Uterus (tissue), 4 donors: ENCODE measurements around the gene RMI2. TPM values are rescaled to one million over a fixed set of nuclear protein-coding genes. Genes with fewer than 3 reads are reported as not detected.

Source experiments
- DNase-seq, 2 donors: peaks; one replicate each; pipeline ENCODE4 v3.0.0-alpha.2; 2019 to 2020
- H3K27ac ChIP-seq, 2 donors: fragments of 200-600 bp; sonication (generic); 1 replicate in 1 of 2; 2 replicates in 1 of 2; pipeline ENCODE4 v1.5.1; 2016 to 2018
- H3K27me3 ChIP-seq, 2 donors: fragments of 200-600 bp; sonication (generic); one replicate each; pipeline ENCODE4 v1.5.1; 2018 to 2019; ENCODE audit warnings: control low read depth in 1 of 2
- H3K36me3 ChIP-seq, 2 donors: fragments of 200-600 bp; sonication (generic); one replicate each; pipeline ENCODE4 v1.5.1; 2019; ENCODE audit warnings: control low read depth in 1 of 2
- H3K4me1 ChIP-seq, 2 donors: fragments of 200-600 bp; sonication (generic); one replicate each; pipeline ENCODE4 v1.5.1; 2018 to 2019; ENCODE audit warnings: control low read depth in 1 of 2
- H3K4me3 ChIP-seq, 2 donors: fragments of 200-600 bp; sonication (generic); 1 replicate in 1 of 2; 2 replicates in 1 of 2; pipeline ENCODE4 v1.5.1; 2018 to 2019; ENCODE audit warnings: mild to moderate bottlenecking in 1 of 2
- H3K9me3 ChIP-seq, 2 donors: fragments of 200-600 bp; sonication (generic); one replicate each; pipeline ENCODE4 v1.5.1; 2019; ENCODE audit warnings: control low read depth in 1 of 2
- POLR2A ChIP-seq, 2 donors: fragments of 450-650 bp; IDR thresholded peaks; one replicate each; pipeline ENCODE4 v1.6.1; 2016; ENCODE audit warnings: antibody characterized with exemption in 2 of 2, mild to moderate bottlenecking in 1 of 2, moderate library complexity in 1 of 2
- intact Hi-C: fragments of 100-400 bp; cut with DNase I; formaldehyde crosslinking; loops from one replicate; pipeline ENCODE4 v1.15.1; 2023; ENCODE audit warnings: low total_unique reads
- total RNA-seq, 4 donors: library from RNA; depleted of rRNA in 3 of 4; stranded (reverse); fragments of >200 nt in 3 of 4; gene quantifications; one replicate each; pipeline versions ENCODE4 v1.1.0 to v1.2.4, GENCODE V29; 2014 to 2023
- TF ChIP-seq, protein P1 (sequence below), 4 experiments: fragments of 200-600 bp in 2 of 4; fragments of 450-650 bp in 2 of 4; sonication (generic) in 2 of 4; IDR thresholded peaks; one replicate each; pipeline ENCODE4 v1.5.1; 2016 to 2019; ENCODE audit warnings: antibody characterized with exemption in 4 of 4, mild to moderate bottlenecking in 2 of 4, moderate library complexity in 1 of 4
- donor health status: DM: yes; HTN: yes; CAD: no.

The RMI2 gene
- total RNA-seq, 4 donors from 2014 or later: 0.49 to 15.3 TPM; not detected in 2

DNA sequence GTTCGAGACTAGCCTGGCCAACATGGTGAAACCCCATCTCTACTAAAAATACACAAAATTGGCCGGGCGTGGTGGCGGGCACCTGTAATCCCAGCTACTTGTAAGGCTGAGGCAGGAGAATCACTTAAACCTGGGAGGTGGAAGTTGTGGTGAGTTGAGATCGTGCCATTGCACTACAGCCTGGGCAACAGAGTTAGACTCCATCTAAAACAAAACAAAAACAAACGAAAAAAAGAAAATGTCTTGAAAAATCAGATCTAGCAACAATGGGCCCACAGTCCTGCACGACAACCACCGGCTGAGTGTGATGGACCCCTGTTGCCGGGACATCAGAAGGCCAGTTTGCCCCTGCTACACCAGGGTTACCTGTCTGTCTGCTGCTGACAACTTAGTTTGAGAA, 3.9 kb upstream of the RMI2 start:
- Histone ChIP-seq H3K36me3 (no peaks in the 10 kb centered on the region), H3K4me1 (peaks cover 0 to 4% of the 10 kb centered on the region in 2 donors), H3K27me3 (no peaks in the 10 kb centered on the region), H3K9me3 (no peaks in the 10 kb centered on the region), H3K27ac (no peak overlapping the region), H3K4me3 (no peak overlapping the region)
- DNase-seq: no peak
- intact Hi-C loops: no loop called here
- TF ChIP-seq, protein P1, sequence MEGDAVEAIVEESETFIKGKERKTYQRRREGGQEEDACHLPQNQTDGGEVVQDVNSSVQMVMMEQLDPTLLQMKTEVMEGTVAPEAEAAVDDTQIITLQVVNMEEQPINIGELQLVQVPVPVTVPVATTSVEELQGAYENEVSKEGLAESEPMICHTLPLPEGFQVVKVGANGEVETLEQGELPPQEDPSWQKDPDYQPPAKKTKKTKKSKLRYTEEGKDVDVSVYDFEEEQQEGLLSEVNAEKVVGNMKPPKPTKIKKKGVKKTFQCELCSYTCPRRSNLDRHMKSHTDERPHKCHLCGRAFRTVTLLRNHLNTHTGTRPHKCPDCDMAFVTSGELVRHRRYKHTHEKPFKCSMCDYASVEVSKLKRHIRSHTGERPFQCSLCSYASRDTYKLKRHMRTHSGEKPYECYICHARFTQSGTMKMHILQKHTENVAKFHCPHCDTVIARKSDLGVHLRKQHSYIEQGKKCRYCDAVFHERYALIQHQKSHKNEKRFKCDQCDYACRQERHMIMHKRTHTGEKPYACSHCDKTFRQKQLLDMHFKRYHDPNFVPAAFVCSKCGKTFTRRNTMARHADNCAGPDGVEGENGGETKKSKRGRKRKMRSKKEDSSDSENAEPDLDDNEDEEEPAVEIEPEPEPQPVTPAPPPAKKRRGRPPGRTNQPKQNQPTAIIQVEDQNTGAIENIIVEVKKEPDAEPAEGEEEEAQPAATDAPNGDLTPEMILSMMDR (IDR thresholded peaks at IDR 0.05): no peak
- no peak for TF ChIP-seq POLR2A (IDR thresholded peaks at IDR 0.05)

DNA sequence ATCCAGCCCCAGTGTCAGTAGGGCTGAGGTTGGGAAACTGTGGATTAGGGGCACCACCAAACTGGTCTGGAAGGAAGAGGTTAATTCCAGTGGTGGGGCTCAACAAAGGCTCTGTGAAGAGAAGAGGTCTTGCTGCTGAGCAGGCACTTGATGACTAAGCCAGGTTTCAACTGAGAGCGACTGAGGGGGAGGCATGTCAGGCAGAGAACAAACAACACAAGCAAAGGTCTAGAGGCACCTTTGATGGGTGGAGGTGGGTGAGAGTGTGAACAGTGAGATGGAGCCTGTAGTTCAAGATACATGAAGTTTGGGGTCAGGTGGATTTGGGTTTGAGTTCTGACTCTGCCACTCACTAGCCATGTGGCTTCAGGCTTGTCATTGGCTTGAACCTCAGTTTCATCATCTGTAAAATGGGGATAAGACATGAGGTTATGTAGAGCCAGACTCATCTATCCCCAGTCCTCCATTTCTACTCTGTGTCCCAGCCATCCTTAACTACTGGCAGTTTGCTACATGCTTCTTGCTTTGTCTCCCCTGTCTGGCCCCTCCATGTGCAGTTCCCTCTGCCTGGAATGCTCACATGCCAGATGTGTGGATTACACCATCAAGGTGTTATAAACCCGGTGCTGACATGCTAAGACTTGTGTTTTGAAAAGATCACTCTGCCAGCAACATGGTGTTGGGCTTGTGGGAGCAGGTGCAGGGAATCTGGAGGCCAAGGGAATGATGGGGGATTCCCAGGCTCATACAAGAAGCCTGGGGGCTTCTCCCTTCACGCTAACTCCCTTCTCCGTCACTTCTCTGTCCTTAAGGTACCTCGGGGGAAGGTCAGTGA, 3.0 kb upstream of the RMI2 start:
- no peak for TF ChIP-seq POLR2A (IDR thresholded peaks at IDR 0.05)
- TF ChIP-seq, protein P1 (IDR thresholded peaks at IDR 0.05): no peak
- DNase-seq: no peak
- no peaks in the 10 kb centered on the region for H3K27me3 ChIP-seq
- no peak overlapping the region for H3K4me3 ChIP-seq
- intact Hi-C loops: no loop called here
- peaks cover 0 to 4% of the 10 kb centered on the region in 2 donors for H3K4me1 ChIP-seq
- H3K27ac ChIP-seq: no peak overlapping the region
- H3K9me3 ChIP-seq: no peaks in the 10 kb centered on the region
- H3K36me3 ChIP-seq: no peaks in the 10 kb centered on the region

DNA sequence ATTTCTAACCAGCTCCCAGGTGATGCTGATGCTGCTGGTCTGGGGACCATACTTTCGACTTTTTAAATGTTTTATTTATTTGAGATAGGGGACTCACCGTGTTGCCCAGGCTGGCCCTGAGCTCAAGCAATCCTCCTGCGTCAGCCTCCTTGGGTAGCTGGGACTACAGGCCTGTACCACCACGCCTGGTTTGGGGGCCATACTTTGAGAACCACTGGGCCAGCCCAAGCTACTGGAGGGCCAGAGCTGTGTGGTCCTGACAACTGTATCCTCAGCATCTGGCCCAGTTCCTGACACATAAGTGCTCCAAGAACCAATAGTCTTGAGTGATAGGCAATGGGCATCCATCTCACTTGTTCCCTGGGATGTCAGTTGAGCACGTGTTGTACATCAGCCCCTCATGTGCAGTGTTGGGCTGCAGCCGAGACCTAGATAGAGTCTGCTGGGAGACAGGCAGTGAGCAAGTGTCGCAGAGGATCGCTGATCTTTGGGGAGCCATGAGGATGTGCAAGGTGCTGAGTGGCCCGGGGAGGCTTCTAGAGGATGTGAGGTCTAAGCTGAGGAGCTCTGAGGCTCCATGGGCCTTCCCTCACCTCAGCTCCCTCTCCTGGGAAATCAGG, 1.6 kb downstream of the RMI2 start:
- TF ChIP-seq, protein P1 (IDR thresholded peaks at IDR 0.05): no peak
- no peak for TF ChIP-seq POLR2A (IDR thresholded peaks at IDR 0.05)
- Histone ChIP-seq H3K4me3 (no peak overlapping the region), H3K27ac (no peak overlapping the region), H3K27me3 (no peaks in the 10 kb centered on the region), H3K9me3 (no peaks in the 10 kb centered on the region), H3K36me3 (no peaks in the 10 kb centered on the region), H3K4me1 (peaks cover 0 to 14% of the 10 kb centered on the region in 2 donors)
- intact Hi-C loops: no loop called here
- DNase-seq: no peak

DNA sequence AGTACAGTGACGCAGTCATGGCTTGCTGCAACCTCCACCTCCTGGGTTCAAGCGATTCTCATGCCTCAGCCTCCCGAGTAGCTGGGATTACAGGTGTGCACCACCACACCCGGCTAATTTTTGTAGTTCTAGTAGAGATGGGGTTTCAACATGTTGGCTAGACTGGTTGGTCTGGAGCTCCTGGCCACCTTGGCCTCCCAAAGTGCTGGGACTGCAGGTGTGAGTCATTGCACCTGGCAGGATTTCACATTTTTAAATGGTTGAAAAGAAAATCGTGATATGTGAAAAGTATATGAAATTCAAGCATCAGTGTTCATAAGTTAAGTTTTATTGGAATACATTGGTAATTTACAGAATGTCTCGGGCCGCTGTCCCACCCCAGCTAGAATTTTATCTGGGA, 2.6 kb downstream of the RMI2 start:
- no peaks in the 10 kb centered on the region for H3K27me3 ChIP-seq
- H3K4me3 ChIP-seq: no peak overlapping the region
- H3K27ac ChIP-seq: no peak overlapping the region
- intact Hi-C loops: no loop called here
- H3K9me3 ChIP-seq: no peaks in the 10 kb centered on the region
- no peaks in the 10 kb centered on the region for H3K36me3 ChIP-seq
- TF ChIP-seq, protein P1 (IDR thresholded peaks at IDR 0.05): no peak
- no peak for TF ChIP-seq POLR2A (IDR thresholded peaks at IDR 0.05)
- peaks cover 0 to 14% of the 10 kb centered on the region in 2 donors for H3K4me1 ChIP-seq
- DNase-seq: no peak
